ENCODE data around the gene TNC. TPM values are rescaled to one million over a fixed set of nuclear protein-coding genes. Genes with fewer than 3 reads are reported as not detected.

Gene TNC
- total RNA-seq (254 TPM), polyA plus RNA-seq (ENCODE audit: insufficient read depth, low read depth, low replicate concordance) (9.4 TPM)
- long read RNA-seq, donor 1, full-length matches to known transcripts: 9 of 64 reads
- long read RNA-seq, donor 1, partial matches to known transcripts: 55 of 64 reads
- long read RNA-seq, donor 1, other reads (novel, unspliced or antisense): 0 of 64 reads
- long read RNA-seq, donor 2, partial matches to known transcripts: 37 of 44 reads
- long read RNA-seq, donor 2, other reads (novel, unspliced or antisense): 7 of 44 reads
- long read RNA-seq, donor 3, full-length matches to known transcripts: 1 of 94 reads
- long read RNA-seq, donor 3, partial matches to known transcripts: 88 of 94 reads
- long read RNA-seq, donor 3, other reads (novel, unspliced or antisense): 5 of 94 reads
- long read RNA-seq, donor 4, full-length matches to known transcripts: 5 of 27 reads
- long read RNA-seq, donor 4, partial matches to known transcripts: 22 of 27 reads
- long read RNA-seq, donor 4, other reads (novel, unspliced or antisense): 0 of 27 reads
- long read RNA-seq, donor 5: 0 reads
- long read RNA-seq, donor 6, partial matches to known transcripts: 9 of 9 reads
- long read RNA-seq, donor 6, other reads (novel, unspliced or antisense): 0 of 9 reads
- long read RNA-seq, donor 7, full-length matches to known transcripts: 5 of 182 reads
- long read RNA-seq, donor 7, partial matches to known transcripts: 64 of 182 reads
- long read RNA-seq, donor 7, other reads (novel, unspliced or antisense): 113 of 182 reads
- long read RNA-seq, donor 8, partial matches to known transcripts: 73 of 77 reads
- long read RNA-seq, donor 8, other reads (novel, unspliced or antisense): 0 of 77 reads
- long read RNA-seq, donor 9, partial matches to known transcripts: 51 of 52 reads
- long read RNA-seq, donor 9, other reads (novel, unspliced or antisense): 0 of 52 reads
- long read RNA-seq, donor 10, full-length matches to known transcripts: 3 of 51 reads
- long read RNA-seq, donor 10, partial matches to known transcripts: 48 of 51 reads
- long read RNA-seq, donor 10, other reads (novel, unspliced or antisense): 0 of 51 reads

- peak within 1 kb of the TSS; percentile 34 to 55 for H3K27ac ChIP-seq (ENCODE audit: low read depth in 2 of 2, low read length in 2 of 2)
- TF ChIP-seq, protein P1, sequence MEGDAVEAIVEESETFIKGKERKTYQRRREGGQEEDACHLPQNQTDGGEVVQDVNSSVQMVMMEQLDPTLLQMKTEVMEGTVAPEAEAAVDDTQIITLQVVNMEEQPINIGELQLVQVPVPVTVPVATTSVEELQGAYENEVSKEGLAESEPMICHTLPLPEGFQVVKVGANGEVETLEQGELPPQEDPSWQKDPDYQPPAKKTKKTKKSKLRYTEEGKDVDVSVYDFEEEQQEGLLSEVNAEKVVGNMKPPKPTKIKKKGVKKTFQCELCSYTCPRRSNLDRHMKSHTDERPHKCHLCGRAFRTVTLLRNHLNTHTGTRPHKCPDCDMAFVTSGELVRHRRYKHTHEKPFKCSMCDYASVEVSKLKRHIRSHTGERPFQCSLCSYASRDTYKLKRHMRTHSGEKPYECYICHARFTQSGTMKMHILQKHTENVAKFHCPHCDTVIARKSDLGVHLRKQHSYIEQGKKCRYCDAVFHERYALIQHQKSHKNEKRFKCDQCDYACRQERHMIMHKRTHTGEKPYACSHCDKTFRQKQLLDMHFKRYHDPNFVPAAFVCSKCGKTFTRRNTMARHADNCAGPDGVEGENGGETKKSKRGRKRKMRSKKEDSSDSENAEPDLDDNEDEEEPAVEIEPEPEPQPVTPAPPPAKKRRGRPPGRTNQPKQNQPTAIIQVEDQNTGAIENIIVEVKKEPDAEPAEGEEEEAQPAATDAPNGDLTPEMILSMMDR (IDR thresholded peaks at IDR 0.05; ENCODE audit: borderline replicate concordance, extremely low read depth, insufficient read depth): no peak
- intact Hi-C loops (cut with DNase I): no loop called here
- FAIRE-seq (no peak), DNase-seq (peak; percentile 80 to 97 (median 85))
- H3K36me3 ChIP-seq (ENCODE audit: control insufficient read depth in 2 of 3, insufficient read depth in 3 of 3, low read length in 3 of 3): no peaks in the 10 kb centered on the region
- H3K4me3 ChIP-seq (ENCODE audit: low read length in 3 of 3): peak within 1 kb of the TSS; percentile 37 to 76 (median 50)
- H3K9me3 ChIP-seq (ENCODE audit: control insufficient read depth in 2 of 3, insufficient read depth in 1 of 3, low read length in 3 of 3): no peaks in the 10 kb centered on the region
- H3K27me3 ChIP-seq (ENCODE audit: control insufficient read depth, insufficient read depth, low read length): no peaks in the 10 kb centered on the region
- H3K4me1 ChIP-seq (ENCODE audit: control insufficient read depth in 2 of 3, insufficient read depth in 2 of 3, low read depth in 1 of 3, low read length in 3 of 3): peaks cover 0 to 8% (median 0%) of the 10 kb centered on the region in 3 donors
- H3K9ac ChIP-seq (ENCODE audit: low read length in 3 of 3): peak within 1 kb of the TSS in 1 of 3 donors; percentile 48
These were observed at the start of gene TNC for GRCh38 chr9:115117999-115118878. Gene TNC (minus strand): TSS chr9:115118157. CDS start chr9:115091018, 27,139 bp downstream.

GRCh38 chr9:115167175-115167574 lies 49.2 kb upstream of the TNC start:
- intact Hi-C loops (cut with DNase I): no loop called here
- no peak for DNase-seq
- TF ChIP-seq, protein P1 (IDR thresholded peaks at IDR 0.05; ENCODE audit: borderline replicate concordance, extremely low read depth, insufficient read depth): no peak
- Histone ChIP-seq H3K9me3 (ENCODE audit: control insufficient read depth in 2 of 3, insufficient read depth in 1 of 3, low read length in 3 of 3) (no peaks in the 10 kb centered on the region), H3K36me3 (ENCODE audit: control insufficient read depth in 2 of 3, insufficient read depth in 3 of 3, low read length in 3 of 3) (no peaks in the 10 kb centered on the region), H3K27me3 (ENCODE audit: control insufficient read depth, insufficient read depth, low read length) (no peaks in the 10 kb centered on the region), H3K4me1 (ENCODE audit: control insufficient read depth in 2 of 3, insufficient read depth in 2 of 3, low read depth in 1 of 3, low read length in 3 of 3) (no peaks in the 10 kb centered on the region), H3K4me3 (ENCODE audit: low read length in 3 of 3) (no peak overlapping the region), H3K9ac (ENCODE audit: low read length in 3 of 3) (no peak overlapping the region), H3K27ac (ENCODE audit: low read depth in 2 of 2, low read length in 2 of 2) (no peak overlapping the region)
- FAIRE-seq: no peak

DNA sequence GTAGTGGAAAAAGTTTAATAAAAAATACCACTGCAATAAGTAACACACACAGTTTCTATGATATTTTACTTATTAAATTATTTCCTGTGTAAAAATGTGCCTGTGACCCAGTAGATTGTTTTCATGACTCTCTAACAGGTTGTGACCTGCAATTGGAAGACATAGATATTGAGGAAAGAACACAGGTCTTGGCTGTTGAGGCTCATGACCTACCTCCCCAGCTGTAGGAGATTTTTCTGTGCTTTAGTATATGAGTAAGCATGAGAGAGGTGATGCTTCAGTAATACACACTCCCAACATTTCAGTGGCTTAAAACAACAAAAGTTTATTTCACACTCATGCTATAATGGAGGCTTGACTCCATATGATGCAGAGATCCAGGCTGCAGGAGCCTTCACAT lies 47.3 kb upstream of the TNC start:
- Histone ChIP-seq H3K27ac (ENCODE audit: low read depth in 2 of 2, low read length in 2 of 2) (no peak overlapping the region), H3K36me3 (ENCODE audit: control insufficient read depth in 2 of 3, insufficient read depth in 3 of 3, low read length in 3 of 3) (no peaks in the 10 kb centered on the region), H3K9me3 (ENCODE audit: control insufficient read depth in 2 of 3, insufficient read depth in 1 of 3, low read length in 3 of 3) (no peaks in the 10 kb centered on the region), H3K9ac (ENCODE audit: low read length in 3 of 3) (no peak overlapping the region), H3K4me1 (ENCODE audit: control insufficient read depth in 2 of 3, insufficient read depth in 2 of 3, low read depth in 1 of 3, low read length in 3 of 3) (no peaks in the 10 kb centered on the region), H3K27me3 (ENCODE audit: control insufficient read depth, insufficient read depth, low read length) (no peaks in the 10 kb centered on the region), H3K4me3 (ENCODE audit: low read length in 3 of 3) (no peak overlapping the region)
- DNase-seq (no peak), FAIRE-seq (no peak)
- intact Hi-C loops (cut with DNase I): no loop called here
- TF ChIP-seq, protein P1 (IDR thresholded peaks at IDR 0.05; ENCODE audit: borderline replicate concordance, extremely low read depth, insufficient read depth): no peak
